ENCODE data around the gene FAF2.
A peak's percentile ranks its signal among the peaks of the same experiment; 100 is the strongest.

Gene FAF2

DNA sequence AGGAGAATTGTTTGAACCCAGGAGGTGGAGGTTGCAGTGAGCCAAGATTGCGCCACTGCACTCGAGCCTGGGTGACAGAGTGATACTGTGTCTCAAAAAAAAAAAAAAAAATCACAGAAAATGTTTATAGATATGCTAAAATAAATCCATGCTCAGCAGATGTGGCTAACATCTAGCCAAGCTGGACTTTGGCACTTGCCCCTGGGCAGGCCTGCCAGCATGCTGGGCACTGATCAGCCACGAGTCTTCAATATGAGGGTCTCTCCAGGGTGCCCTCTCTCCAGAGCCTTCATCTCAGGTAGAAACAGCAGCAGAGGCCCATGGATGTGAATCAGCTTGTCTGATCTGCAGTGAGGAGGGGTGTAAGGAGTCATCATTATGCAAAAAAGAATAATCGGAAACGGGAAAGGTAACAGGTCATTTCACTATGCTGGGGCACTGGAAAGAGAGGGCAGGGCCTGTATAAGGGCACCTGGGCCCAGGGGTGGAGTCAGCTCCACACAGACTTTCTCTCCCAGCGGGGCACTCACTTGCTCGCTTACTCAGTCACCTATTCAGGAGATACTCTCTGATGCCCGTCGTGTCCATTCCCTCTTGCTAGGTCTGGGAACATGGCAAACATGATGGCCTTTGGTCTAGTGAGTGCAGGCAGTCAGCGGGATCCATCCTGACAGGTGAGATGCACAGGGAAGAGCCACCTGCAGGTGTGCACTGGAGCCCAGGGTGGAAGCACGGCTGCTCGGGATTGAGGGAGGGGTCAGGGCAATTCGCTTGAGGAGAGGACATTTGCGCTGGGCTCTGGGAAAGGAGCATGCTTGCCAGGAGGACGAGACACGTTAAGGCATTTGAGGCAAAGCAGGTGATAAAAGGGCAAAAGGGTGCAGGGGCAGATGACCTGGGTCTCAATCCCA is 71.9 kb downstream of the FAF2 start:
- Mint-ChIP-seq H3K9me3 (no peaks in the 10 kb centered on the region), H3K4me3 (no peak overlapping the region), H3K27ac (no peak overlapping the region), H3K36me3 (peaks cover 3% of the 10 kb centered on the region), H3K27me3 (peaks cover 18% of the 10 kb centered on the region), H3K4me1 (peaks cover 7% of the 10 kb centered on the region)
- CTCF ChIA-PET: no interaction called here
- no peak for DNase-seq

DNA sequence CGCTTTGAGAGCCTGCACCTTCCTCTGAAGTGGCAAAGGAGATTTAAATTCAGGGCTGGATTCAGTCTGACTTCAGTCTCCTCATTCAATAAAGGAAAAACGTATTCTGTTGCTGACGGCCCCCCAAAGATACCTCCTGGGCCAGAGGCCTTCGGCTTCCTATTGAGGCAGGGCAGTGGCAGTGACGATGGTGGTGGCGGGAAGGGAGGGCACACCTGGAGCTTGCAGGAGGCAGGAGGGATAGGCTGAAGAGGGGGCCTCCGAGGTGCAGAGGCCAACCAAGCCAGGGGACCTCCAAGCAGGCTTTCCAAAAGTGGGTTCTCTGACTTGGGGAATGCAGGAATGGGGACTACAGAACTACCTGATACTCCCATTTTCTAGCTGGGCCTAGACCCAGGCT is 73.1 kb downstream of the FAF2 start:
- Mint-ChIP-seq H3K9me3 (no peaks in the 10 kb centered on the region), H3K4me3 (no peak overlapping the region), H3K36me3 (peaks cover 9% of the 10 kb centered on the region), H3K27me3 (peaks cover 18% of the 10 kb centered on the region), H3K27ac (no peak overlapping the region), H3K4me1 (peaks cover 7% of the 10 kb centered on the region)
- no peak for DNase-seq
- CTCF ChIA-PET: interaction anchor here (0.7 kb wide), 1 partner anchor 9 kb away, joined by 3 read pairs; no protein-coding TSS in a partner anchor

DNA sequence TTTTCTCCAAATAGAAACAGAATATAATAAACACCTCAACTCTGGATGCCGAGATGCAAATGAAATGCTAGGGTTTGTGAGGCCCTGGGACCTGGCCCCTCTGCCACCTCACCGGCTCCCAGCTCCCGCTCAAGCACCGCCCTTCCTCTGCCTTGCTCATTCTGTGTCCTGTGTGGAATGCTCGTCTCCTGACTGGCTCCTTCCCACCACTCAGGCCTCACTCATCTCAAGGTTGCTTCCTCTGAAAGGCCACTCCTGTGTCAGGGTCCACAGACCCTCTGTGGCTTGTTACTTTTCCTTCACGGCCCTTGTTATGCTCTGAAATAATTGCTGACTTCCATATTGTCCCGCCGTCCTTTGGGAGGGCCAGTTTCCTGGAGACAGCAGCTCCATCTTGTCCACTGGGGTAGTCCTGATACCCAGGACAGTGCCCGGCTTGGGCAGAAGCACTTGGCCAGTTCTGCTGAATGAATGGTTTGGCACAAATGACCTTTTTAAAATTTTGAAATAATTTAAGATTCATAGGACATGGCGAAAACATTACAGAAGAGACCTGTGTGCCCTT is 73.6 kb downstream of the FAF2 start:
- Mint-ChIP-seq H3K27ac (no peak overlapping the region), H3K27me3 (peaks cover 18% of the 10 kb centered on the region), H3K9me3 (no peaks in the 10 kb centered on the region), H3K36me3 (peaks cover 12% of the 10 kb centered on the region), H3K4me1 (peaks cover 7% of the 10 kb centered on the region), H3K4me3 (no peak overlapping the region)
- no peak for DNase-seq
- CTCF ChIA-PET: interaction anchor here (0.7 kb wide), 1 partner anchor 8 kb away, joined by 3 read pairs; no protein-coding TSS in a partner anchor

DNA sequence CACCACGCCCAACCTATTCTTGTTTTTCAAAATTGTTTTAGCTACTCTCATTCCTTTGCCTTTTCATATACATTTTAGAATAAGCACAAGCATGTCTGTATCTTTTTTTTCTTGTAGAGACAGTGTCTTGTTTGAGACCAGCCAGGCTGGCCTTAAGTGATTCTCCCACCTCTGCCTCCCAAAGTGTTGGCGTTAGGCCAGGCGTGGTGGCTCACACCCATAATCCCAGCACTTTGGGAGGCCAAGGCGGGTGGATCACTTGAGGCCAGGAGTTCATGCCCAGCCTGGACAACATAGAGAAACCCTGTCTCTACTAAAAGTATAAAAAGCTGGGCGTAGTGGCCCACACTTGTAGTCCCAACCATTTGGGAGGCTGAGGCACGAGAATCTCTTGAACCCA is 76.0 kb downstream of the FAF2 start:
- no peaks in the 10 kb centered on the region for H3K9me3 Mint-ChIP-seq
- peaks cover 18% of the 10 kb centered on the region for H3K27me3 Mint-ChIP-seq
- DNase-seq: no peak
- no peak overlapping the region for H3K27ac Mint-ChIP-seq
- peaks cover 21% of the 10 kb centered on the region for H3K4me1 Mint-ChIP-seq
- H3K4me3 Mint-ChIP-seq: no peak overlapping the region
- H3K36me3 Mint-ChIP-seq: peaks cover 26% of the 10 kb centered on the region
- CTCF ChIA-PET: interaction anchor here (1.4 to 1.5 kb wide), 2 partner anchors 19 to 49 kb away, joined by 3 read pairs; no protein-coding TSS in a partner anchor

DNA sequence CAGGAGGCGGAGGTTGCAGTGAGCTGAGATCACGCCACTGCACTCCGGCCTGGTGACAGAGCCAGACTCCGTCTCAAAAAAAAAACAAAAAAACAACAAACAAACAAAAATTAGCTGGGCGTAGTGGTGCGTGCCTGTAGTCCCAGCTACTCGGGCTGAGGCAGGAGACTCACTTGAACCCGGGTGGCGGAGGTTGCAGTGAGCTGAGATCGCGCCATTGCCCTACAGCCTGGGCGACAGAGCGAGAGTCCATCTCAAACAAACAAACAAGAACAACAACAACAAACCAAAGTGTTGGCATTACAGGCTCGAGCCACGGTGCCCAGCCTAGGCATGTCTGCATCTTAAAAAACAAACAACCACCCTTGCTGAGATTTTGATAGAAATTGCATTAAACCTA is 76.8 kb downstream of the FAF2 start:
- H3K27me3 Mint-ChIP-seq: peaks cover 16% of the 10 kb centered on the region
- H3K9me3 Mint-ChIP-seq: no peaks in the 10 kb centered on the region
- DNase-seq: no peak
- CTCF ChIA-PET: no interaction called here
- H3K27ac Mint-ChIP-seq: no peak overlapping the region
- peaks cover 27% of the 10 kb centered on the region for H3K4me1 Mint-ChIP-seq
- H3K36me3 Mint-ChIP-seq: peaks cover 32% of the 10 kb centered on the region
- no peak overlapping the region for H3K4me3 Mint-ChIP-seq

DNA sequence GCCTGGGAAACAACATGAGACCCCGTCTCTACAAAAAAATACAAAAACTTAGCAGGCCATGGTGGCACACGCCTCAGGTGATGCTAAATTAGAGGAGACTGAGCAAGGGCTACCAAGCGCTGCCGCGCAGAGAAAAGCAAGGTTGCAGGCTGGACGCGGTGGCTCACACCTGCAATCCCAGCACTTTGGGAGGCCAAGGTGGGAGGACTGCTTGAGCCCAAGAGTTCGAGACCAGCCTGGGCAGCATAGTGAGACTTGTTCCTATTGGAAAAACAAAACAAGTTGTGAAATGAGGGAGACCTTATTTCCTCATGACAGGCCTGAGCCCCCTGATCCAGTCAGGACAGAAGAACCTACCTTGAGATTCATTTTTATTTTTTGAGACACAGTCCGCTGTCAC is 77.5 kb downstream of the FAF2 start:
- no peaks in the 10 kb centered on the region for H3K9me3 Mint-ChIP-seq
- no peak overlapping the region for H3K4me3 Mint-ChIP-seq
- no peak for DNase-seq
- peaks cover 32% of the 10 kb centered on the region for H3K36me3 Mint-ChIP-seq
- no peak overlapping the region for H3K27ac Mint-ChIP-seq
- CTCF ChIA-PET: no interaction called here
- peaks cover 29% of the 10 kb centered on the region for H3K4me1 Mint-ChIP-seq
- H3K27me3 Mint-ChIP-seq: peaks cover 9% of the 10 kb centered on the region

DNA sequence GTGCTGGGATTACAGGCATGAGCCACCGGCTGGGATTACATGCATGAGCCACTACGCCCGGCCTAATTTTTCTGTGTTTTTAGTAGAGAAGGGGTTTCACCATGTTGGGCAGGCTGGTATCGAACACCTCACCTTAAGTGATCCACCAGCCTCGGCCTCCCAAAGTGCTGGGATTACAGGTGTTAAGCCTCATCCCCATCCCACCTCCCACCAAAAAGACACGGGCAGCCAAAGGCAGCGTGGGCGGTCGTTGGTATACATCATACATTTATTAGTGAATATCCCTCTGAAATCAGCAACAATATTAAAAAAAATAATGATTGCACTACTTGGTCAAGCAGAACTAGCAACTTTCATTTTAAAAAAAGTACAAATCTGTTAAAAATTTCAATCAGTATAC is 78.3 kb downstream of the FAF2 start:
- H3K4me3 Mint-ChIP-seq: no peak overlapping the region
- peaks cover 5% of the 10 kb centered on the region for H3K27me3 Mint-ChIP-seq
- no peaks in the 10 kb centered on the region for H3K9me3 Mint-ChIP-seq
- CTCF ChIA-PET: no interaction called here
- no peak overlapping the region for H3K27ac Mint-ChIP-seq
- peaks cover 36% of the 10 kb centered on the region for H3K4me1 Mint-ChIP-seq
- peaks cover 39% of the 10 kb centered on the region for H3K36me3 Mint-ChIP-seq
- DNase-seq: no peak

DNA sequence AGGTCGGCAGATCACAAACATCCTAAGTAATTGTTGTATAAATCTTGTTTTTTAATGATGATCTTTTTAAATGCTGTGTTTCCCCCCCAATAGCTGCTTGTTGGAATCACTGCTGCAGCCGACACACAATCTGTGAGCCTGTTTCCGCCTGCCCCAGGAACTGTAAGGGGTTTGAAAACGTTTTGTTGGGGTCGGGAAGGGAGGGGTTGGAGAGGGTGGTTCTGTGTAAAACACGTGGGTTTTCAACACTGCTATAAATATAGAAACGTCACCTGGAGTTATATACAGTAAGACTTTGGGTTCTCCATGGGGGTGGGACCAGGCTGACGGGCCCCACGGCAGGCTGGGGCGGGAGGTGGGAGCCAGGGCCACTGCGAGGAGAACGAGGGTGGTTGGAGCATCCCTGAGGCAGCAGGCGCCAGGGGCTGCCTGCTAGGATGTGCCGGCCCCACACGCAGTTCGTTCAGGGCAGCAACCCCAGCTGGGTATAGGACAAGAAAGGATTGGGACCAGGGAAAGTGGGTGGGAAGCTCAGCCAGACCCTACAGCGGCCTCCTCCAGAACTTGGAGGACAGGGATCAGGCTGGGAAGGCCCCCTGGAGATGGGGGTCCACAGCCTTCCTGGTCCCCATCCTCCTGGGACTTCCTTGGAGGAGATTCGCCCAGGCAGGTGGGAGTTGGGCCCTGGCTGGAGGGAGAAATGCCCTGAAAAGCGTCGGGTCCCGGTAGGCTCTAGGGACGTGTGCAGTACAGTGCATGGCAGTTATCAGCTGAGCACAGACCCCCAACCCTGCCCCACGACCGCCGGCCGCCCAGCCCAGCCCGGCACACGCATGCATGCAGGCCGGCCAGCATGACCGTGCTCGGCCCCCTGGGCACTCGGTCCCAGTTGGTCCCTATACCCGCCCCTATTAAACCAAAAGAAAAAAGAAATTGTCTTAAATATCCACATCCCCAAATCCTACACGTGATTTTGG is 79.3 kb downstream of the FAF2 start:
- CTCF ChIA-PET: no interaction called here
- no peak overlapping the region for H3K4me3 Mint-ChIP-seq
- peaks cover 41% of the 10 kb centered on the region for H3K4me1 Mint-ChIP-seq
- H3K36me3 Mint-ChIP-seq: peaks cover 40% of the 10 kb centered on the region
- H3K27ac Mint-ChIP-seq: peak overlapping the region; percentile 74
- no peaks in the 10 kb centered on the region for H3K9me3 Mint-ChIP-seq
- peaks cover 5% of the 10 kb centered on the region for H3K27me3 Mint-ChIP-seq
- DNase-seq: no peak

DNA sequence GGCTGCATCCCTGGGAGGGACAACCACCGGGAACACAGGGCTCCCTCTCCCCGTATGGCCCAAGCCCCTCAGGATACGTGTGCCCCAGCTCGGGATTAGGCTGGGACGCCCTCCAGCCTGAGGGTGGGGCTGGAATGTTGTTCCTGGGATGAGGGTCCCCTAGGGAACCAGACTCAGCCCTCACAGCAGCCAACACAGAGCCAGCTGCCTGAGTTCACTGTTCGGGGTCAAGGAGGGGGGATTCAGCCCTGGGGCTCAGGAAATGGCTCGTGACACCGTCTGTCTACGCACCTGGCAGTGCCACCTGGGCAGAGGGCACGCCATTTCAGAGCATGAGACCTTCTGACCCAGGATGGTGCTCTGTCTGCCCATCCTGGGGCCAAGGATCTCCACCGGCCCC is 80.1 kb downstream of the FAF2 start:
- DNase-seq: no peak
- no peaks in the 10 kb centered on the region for H3K9me3 Mint-ChIP-seq
- no peak overlapping the region for H3K4me3 Mint-ChIP-seq
- H3K4me1 Mint-ChIP-seq: peaks cover 45% of the 10 kb centered on the region
- peak overlapping the region; percentile 74 for H3K27ac Mint-ChIP-seq
- H3K36me3 Mint-ChIP-seq: peaks cover 43% of the 10 kb centered on the region
- CTCF ChIA-PET: no interaction called here
- H3K27me3 Mint-ChIP-seq: peaks cover 3% of the 10 kb centered on the region

DNA sequence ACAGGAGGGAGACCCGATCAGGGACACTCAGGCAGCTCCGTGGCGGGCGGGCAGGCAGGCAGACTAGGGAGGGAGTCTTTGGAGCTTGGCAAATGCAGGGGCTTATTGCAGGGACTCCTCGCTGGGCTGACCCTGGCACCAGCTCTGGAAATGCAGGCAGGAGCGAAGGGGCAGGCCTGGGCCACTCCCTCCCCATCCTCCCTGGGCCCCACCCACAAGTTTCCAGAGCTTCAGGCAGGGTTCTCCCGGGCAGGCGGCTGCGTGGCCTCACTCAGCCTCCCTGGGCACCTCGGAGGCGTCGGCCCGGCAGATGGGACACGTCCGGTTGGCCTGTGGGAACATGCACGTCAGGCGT is 80.6 kb downstream of the FAF2 start:
- peaks cover 48% of the 10 kb centered on the region for H3K36me3 Mint-ChIP-seq
- peak overlapping the region; percentile 74 for H3K27ac Mint-ChIP-seq
- H3K4me3 Mint-ChIP-seq: no peak overlapping the region
- no peaks in the 10 kb centered on the region for H3K27me3 Mint-ChIP-seq
- no peaks in the 10 kb centered on the region for H3K9me3 Mint-ChIP-seq
- CTCF ChIA-PET: interaction anchor here (1.5 kb wide), 1 partner anchor 11 kb away, joined by 4 read pairs; no protein-coding TSS in a partner anchor
- peaks cover 50% of the 10 kb centered on the region for H3K4me1 Mint-ChIP-seq
- no peak for DNase-seq

DNA sequence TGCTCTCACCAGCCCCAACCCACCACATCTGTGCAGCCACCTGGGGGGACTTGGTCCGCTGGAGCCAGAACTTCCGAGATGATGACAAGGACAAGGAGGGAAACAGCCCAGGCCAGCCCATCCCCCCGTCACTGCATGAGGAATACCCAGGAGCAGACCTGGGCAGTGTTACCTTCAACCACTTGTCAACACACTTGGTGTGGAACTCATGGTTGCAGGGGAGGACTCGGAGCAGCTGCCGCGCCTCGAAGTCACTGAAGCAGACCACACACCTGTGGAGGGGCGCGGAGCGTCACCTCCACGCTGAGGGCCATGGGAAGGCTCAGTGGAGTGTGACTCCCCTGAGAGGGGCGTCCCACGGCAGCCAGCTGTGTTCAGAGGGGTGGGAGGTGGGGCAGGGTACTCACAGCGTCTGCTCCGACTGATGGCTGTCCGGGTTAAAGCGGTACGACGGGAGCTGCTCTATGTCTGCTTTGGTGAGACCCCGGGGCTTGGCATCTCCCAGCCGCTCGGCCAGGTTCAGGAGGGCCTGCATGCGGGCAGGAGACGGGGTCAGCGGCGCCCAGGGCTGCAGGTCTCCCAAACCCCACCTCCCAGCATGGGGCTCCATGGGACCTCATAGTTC is 81.0 kb downstream of the FAF2 start:
- no peak for DNase-seq
- H3K27ac Mint-ChIP-seq: peak overlapping the region; percentile 83
- CTCF ChIA-PET: interaction anchor here (0.8 to 3.1 kb wide), 6 partner anchors 8 to 131 kb away, joined by 3 to 21 read pairs (median 4); no protein-coding TSS in a partner anchor
- no peaks in the 10 kb centered on the region for H3K27me3 Mint-ChIP-seq
- peaks cover 53% of the 10 kb centered on the region for H3K36me3 Mint-ChIP-seq
- H3K4me3 Mint-ChIP-seq: peak overlapping the region; percentile 80
- no peaks in the 10 kb centered on the region for H3K9me3 Mint-ChIP-seq
- H3K4me1 Mint-ChIP-seq: peaks cover 54% of the 10 kb centered on the region

DNA sequence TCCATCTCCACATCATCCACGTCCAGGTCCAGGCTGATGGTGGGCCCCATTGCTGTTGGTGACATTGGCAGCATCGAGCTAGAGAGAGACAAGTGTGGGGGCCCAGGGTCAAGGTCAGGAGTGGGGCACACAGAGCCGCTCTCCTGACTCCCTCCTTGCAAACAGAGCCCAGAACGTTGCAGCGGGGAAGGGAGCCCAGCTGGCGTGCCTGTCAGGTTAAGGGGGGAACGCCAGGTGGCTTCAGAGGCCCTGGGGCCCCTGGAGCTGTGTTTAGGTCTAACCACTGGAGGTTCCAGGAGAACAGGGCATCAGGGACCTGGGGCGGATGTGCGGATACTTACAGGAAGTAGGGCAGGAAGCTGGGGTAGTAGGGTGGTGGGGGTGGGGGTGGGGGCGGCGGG is 81.6 kb downstream of the FAF2 start:
- H3K4me1 Mint-ChIP-seq: peaks cover 60% of the 10 kb centered on the region
- H3K9me3 Mint-ChIP-seq: no peaks in the 10 kb centered on the region
- peaks cover 57% of the 10 kb centered on the region for H3K36me3 Mint-ChIP-seq
- H3K27me3 Mint-ChIP-seq: no peaks in the 10 kb centered on the region
- CTCF ChIA-PET: interaction anchor here (0.8 to 3.1 kb wide), 6 partner anchors 8 to 131 kb away, joined by 3 to 21 read pairs (median 4); no protein-coding TSS in a partner anchor
- DNase-seq: peak; percentile 83
- peak overlapping the region; percentile 80 for H3K4me3 Mint-ChIP-seq
- H3K27ac Mint-ChIP-seq: peak overlapping the region; percentile 83

DNA sequence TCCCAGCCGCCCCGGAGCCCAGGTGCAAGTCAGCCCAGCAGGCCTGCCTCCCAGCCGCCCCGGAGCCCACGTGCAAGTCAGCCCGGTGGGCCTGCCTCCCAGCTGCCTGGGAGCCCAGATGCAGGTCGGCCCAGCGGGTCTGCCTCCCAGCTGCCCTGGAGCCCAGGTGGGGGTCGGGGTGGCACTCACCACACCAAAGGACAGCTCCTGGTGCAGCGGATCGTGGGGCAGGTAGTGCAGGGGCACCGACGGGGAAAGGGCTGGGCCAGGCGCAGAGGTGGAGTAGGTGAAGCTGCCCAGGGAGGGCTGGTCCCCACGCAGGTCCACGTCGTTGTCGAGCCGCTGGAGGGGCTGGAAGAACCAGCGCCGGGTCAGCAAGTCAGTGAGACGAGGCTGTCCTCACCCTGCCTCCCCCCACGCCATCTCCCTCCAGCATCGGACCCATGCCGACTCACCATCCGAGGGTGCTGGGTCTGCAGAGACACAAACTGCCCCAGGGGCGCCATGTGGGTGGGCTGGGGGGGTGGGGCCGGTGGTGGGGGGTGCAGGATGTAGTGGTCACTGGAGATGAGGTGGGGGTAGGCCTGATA is 82.3 kb downstream of the FAF2 start:
- CTCF ChIA-PET: interaction anchor here (0.8 to 3.1 kb wide), 8 partner anchors 9 to 130 kb away, joined by 3 to 21 read pairs (median 4); no protein-coding TSS in a partner anchor
- Mint-ChIP-seq H3K27me3 (no peaks in the 10 kb centered on the region), H3K27ac (peak overlapping the region; percentile 88), H3K9me3 (no peaks in the 10 kb centered on the region), H3K4me1 (peaks cover 65% of the 10 kb centered on the region), H3K4me3 (peak overlapping the region; percentile 82), H3K36me3 (peaks cover 56% of the 10 kb centered on the region)
- no peak for DNase-seq

All from activated naive CD4-positive, alpha-beta T cell treated with anti-CD3 and anti-CD28 coated beads, Interleukin-2, amount 10 ng/mL, durations not matched to agents 7 days and 5 days (primary cell).